C4-2B (cell line): ENCODE data around the gene JAK1.

Experiments
- CTCF ChIP-seq: fragments of 450-650 bp; conservative IDR thresholded peaks from 2 replicates; pipeline ENCODE4 v1.5.1; 2017; ENCODE audit warnings: mild to moderate bottlenecking
- ZFX ChIP-seq: fragments of 450-650 bp; IDR thresholded peaks from 2 replicates; pipeline ENCODE4 v1.6.1; 2017

- TF ChIP-seq CTCF (no peak), ZFX (no peak)
These were observed 20.8 kb upstream of the JAK1 start for GRCh38 chr1:64986903-64987871.
